Uterus (tissue), 4 donors: Measurements from ENCODE around the gene RAB40A. TPM values are rescaled to one million over a fixed set of nuclear protein-coding genes. Genes with fewer than 3 reads are reported as not detected.

Experiments used
- DNase-seq, 2 donors: peaks; one replicate each; pipeline ENCODE4 v3.0.0-alpha.2; 2019 to 2020
- H3K27ac ChIP-seq, 2 donors: fragments of 200-600 bp; sonication (generic); 1 replicate in 1 of 2; 2 replicates in 1 of 2; pipeline ENCODE4 v1.5.1; 2016 to 2018
- H3K27me3 ChIP-seq, 2 donors: fragments of 200-600 bp; sonication (generic); one replicate each; pipeline ENCODE4 v1.5.1; 2018 to 2019; ENCODE audit warnings: control low read depth in 1 of 2
- H3K36me3 ChIP-seq, 2 donors: fragments of 200-600 bp; sonication (generic); one replicate each; pipeline ENCODE4 v1.5.1; 2019; ENCODE audit warnings: control low read depth in 1 of 2
- H3K4me1 ChIP-seq, 2 donors: fragments of 200-600 bp; sonication (generic); one replicate each; pipeline ENCODE4 v1.5.1; 2018 to 2019; ENCODE audit warnings: control low read depth in 1 of 2
- H3K4me3 ChIP-seq, 2 donors: fragments of 200-600 bp; sonication (generic); 1 replicate in 1 of 2; 2 replicates in 1 of 2; pipeline ENCODE4 v1.5.1; 2018 to 2019; ENCODE audit warnings: mild to moderate bottlenecking in 1 of 2
- H3K9me3 ChIP-seq, 2 donors: fragments of 200-600 bp; sonication (generic); one replicate each; pipeline ENCODE4 v1.5.1; 2019; ENCODE audit warnings: control low read depth in 1 of 2
- CTCF ChIP-seq, 4 experiments: fragments of 200-600 bp in 2 of 4; fragments of 450-650 bp in 2 of 4; sonication (generic) in 2 of 4; IDR thresholded peaks; one replicate each; pipeline ENCODE4 v1.5.1; 2016 to 2019; ENCODE audit warnings: antibody characterized with exemption in 4 of 4, mild to moderate bottlenecking in 2 of 4, moderate library complexity in 1 of 4
- POLR2A ChIP-seq, 2 donors: fragments of 450-650 bp; IDR thresholded peaks; one replicate each; pipeline ENCODE4 v1.6.1; 2016; ENCODE audit warnings: antibody characterized with exemption in 2 of 2, mild to moderate bottlenecking in 1 of 2, moderate library complexity in 1 of 2
- intact Hi-C: fragments of 100-400 bp; cut with DNase I; formaldehyde crosslinking; loops from one replicate; pipeline ENCODE4 v1.15.1; 2023; ENCODE audit warnings: low total_unique reads
- total RNA-seq, 4 donors: library from RNA; depleted of rRNA in 3 of 4; stranded (reverse); fragments of >200 nt in 3 of 4; gene quantifications; one replicate each; pipeline versions ENCODE4 v1.1.0 to v1.2.4, GENCODE V29; 2014 to 2023
- donor health status: DM: yes; HTN: yes; CAD: no.

Gene RAB40A
- total RNA-seq, 4 donors from 2014 or later, result 0.88 to 8.7 (median 3.9) TPM

- intact Hi-C loops, result no loop called here
- TF ChIP-seq POLR2A (IDR thresholded peaks at IDR 0.05) (no peak), CTCF (IDR thresholded peaks at IDR 0.05) (no peak)
- Histone ChIP-seq H3K4me1 (no peaks in the 10 kb centered on the region), H3K27me3 (no peaks in the 10 kb centered on the region), H3K27ac (no peak overlapping the region), H3K9me3 (no peaks in the 10 kb centered on the region), H3K4me3 (no peak overlapping the region), H3K36me3 (no peaks in the 10 kb centered on the region)
- DNase-seq, result no peak
These were observed 65.6 kb downstream of the RAB40A start for GRCh38 chrX:103453655-103454054.

Other genes starting within 250 kb of the RAB40A start
- 1 to 10 TPM in 2 of 4 donors, not detected in 2; 5.4 to 6.5 TPM for gene TCEAL5, start 242.7 kb downstream of the RAB40A start, total RNA-seq
- gene BEX2, start 208.5 kb downstream of the RAB40A start, total RNA-seq, result 10 to 100 TPM in 2 of 4 donors, 1 to 10 TPM in 1, not detected in 1; 1.5 to 35.6 (median 15.5) TPM
- 10 to 100 TPM; 23.6 to 90.0 (median 60.4) TPM for gene TCEAL7, start 189.2 kb downstream of the RAB40A start, total RNA-seq
- 10 to 100 TPM; 26.1 to 95.6 (median 52.6) TPM for gene TCEAL9, start 163.0 kb downstream of the RAB40A start, total RNA-seq
- 100 to 1,000 TPM; 101 to 224 (median 179) TPM for gene BEX3, start 143.0 kb downstream of the RAB40A start, total RNA-seq
- gene TCEAL4, start 66.0 kb upstream of the RAB40A start, total RNA-seq, result 100 to 1,000 TPM in 3 of 4 donors, 10 to 100 TPM in 1; 79.8 to 380 (median 308) TPM
- 100 to 1,000 TPM in 1 of 4 donors, 10 to 100 TPM in 3; 13.8 to 120 (median 66.1) TPM for gene TCEAL3, start 88.5 kb upstream of the RAB40A start, total RNA-seq
- 100 to 1,000 TPM in 3 of 4 donors, 10 to 100 TPM in 1; 70.0 to 362 (median 176) TPM for gene TCEAL1, start 109.5 kb upstream of the RAB40A start, total RNA-seq
- 100 to 1,000 TPM; 258 to 722 (median 535) TPM for gene MORF4L2, start 167.2 kb upstream of the RAB40A start, total RNA-seq
- under 1 TPM in 1 of 4 donors, not detected in 3; 0.85 TPM for gene TMEM31, start 191.4 kb upstream of the RAB40A start, total RNA-seq